VCaP (cell line): ENCODE measurements around the gene SLC22A16.

Source experiments
- H3K27ac ChIP-seq: fragments of 450-650 bp; 2 replicates; pipeline ENCODE4 v1.5.1; 2017
- CTCF ChIP-seq: fragments of 450-650 bp; conservative IDR thresholded peaks from 2 replicates; pipeline ENCODE4 v1.5.1; 2017; ENCODE audit warnings: mild to moderate bottlenecking, moderate library complexity

SLC22A16 gene

GRCh38 chr6:110412360-110412759 is 64.1 kb downstream of the SLC22A16 start:
- no peak overlapping the region for H3K27ac ChIP-seq
- no peak for TF ChIP-seq CTCF

DNA sequence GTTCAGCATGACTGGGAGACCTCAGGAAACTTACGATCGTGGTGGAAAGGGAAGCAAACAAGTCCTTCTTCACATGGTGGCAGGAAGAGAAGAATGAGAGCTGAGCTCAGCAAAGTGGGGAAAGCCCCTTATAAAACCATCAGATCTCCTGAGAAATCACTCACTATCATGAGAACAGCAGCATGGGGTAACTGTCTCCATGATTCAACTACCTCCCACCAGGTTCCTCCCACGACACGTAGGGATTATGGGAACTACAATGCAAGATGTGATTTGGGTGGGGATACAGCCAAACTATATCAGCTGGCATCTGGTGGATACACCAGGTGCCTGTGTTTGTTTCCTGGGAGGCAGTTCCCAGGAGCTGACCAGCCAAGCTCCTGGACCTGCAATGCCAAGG is 65.9 kb downstream of the SLC22A16 start:
- H3K27ac ChIP-seq = no peak overlapping the region
- no peak for TF ChIP-seq CTCF

GRCh38 chr6:110409794-110410193 is 66.6 kb downstream of the SLC22A16 start:
- no peak overlapping the region for H3K27ac ChIP-seq
- no peak for TF ChIP-seq CTCF

DNA sequence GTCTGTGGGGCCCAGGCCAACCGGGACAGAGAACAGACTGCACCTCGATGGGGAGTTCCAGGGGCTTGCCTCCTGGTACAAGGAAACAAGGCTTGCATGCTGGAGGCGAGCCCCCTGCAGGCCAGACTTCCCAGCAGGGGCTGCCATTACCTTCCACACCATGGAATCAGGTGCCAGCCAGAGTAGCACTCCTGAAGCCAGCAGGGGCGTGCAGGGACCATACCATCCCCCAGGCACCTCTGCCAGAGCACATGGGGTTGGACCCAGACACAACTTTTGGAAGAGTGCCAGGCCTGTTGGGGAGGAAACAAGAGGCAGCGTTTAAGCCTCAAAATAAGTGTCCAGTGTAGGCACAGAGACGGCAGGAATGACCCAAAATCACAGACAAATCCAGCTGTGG is 67.5 kb downstream of the SLC22A16 start:
- TF ChIP-seq CTCF = no peak

DNA sequence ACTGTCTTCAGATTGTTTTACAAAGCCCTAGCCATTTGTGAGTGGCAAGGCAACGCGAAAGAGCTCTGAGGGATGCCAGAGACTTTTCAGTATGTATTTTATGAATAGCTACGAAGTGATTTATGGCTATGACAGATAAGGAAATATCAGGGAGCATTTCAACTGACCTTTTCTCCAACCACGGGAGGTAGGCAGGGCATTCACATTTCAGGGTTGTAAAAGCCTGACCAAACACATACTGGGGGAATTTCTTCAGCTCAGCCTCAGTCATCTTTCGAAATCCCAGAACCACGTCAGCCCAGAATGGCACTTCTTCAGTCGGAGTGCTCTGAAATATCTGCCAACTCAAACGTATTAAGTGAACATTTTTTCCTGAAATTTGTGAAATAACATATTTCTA is 71.8 kb downstream of the SLC22A16 start:
- no peak overlapping the region for H3K27ac ChIP-seq
- TF ChIP-seq CTCF = no peak

More for the DNA sequence above, 67.5 kb downstream of the SLC22A16 start:
- H3K27ac ChIP-seq = no peak overlapping the region

GRCh38 chr6:110401585-110402176 is 74.7 kb downstream of the SLC22A16 start:
- TF ChIP-seq CTCF = no peak
- H3K27ac ChIP-seq = no peak overlapping the region

DNA sequence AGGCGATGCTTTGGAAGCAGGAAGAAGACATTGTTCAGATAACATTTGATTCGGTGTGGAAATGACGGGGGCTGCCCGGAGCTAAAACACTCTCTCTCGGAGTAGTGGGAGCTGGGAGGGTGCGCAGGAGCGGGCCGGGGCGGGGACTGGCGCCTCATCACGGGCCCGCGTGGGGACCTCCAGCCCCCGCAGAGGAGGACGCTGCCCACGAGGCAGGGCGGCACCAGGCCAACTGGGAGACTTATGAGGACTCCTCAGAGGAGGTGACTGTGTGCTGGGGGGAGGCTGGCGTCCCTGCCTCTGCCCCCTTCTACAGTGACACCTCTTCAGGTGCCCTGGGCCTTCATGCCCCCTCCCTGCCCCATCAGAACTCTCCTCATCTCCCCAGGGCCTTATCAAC is 76.2 kb downstream of the SLC22A16 start:
- no peak for TF ChIP-seq CTCF
- H3K27ac ChIP-seq = no peak overlapping the region
